GM12878 (cell line): ENCODE data around the gene CCR1.

Experiments used
- BHLHE40 ChIP-seq, 2 experiments: fragments of 450-650 bp in 1 of 2; IDR thresholded peaks; 2 replicates each; pipeline ENCODE4 v1.6.1; 2011 to 2017; ENCODE audit warnings: low read depth in 2 of 2, borderline replicate concordance in 1 of 2, improper control_type of control experiment in 1 of 2, low read length in 1 of 2, mild to moderate bottlenecking in 1 of 2
- CBX3 ChIP-seq: fragments of 200-600 bp; sonication (generic); IDR thresholded peaks from 2 replicates; pipeline ENCODE4 v1.6.1; 2016; ENCODE audit warnings: low read depth, borderline replicate concordance
- CHD1 ChIP-seq: IDR thresholded peaks from 2 replicates; pipeline ENCODE4 v1.6.1; 2012; ENCODE audit warnings: low read depth, low read length, improper control_type of control experiment
- CTCF ChIP-seq, 3 experiments: IDR thresholded peaks in 2 of 3; conservative IDR thresholded peaks in 1 of 3; 2 replicates each; pipeline ENCODE4 v1.5.1; 2011; ENCODE audit warnings: low read depth in 3 of 3, low read length in 3 of 3, mild to moderate bottlenecking in 3 of 3, control low read depth in 2 of 3, moderate library complexity in 2 of 3, inconsistent platforms in 1 of 3, mixed read lengths in 1 of 3; ENCODE audit not compliant: control insufficient read depth in 2 of 3, insufficient read depth in 1 of 3; ENCODE audit errors: extremely low read depth in 1 of 3
- EGR1 ChIP-seq, 2 experiments: IDR thresholded peaks; 1 replicate in 1 of 2; 2 replicates in 1 of 2; pipeline ENCODE4 v1.6.1; 2011 to 2012; ENCODE audit warnings: low read depth in 2 of 2, low read length in 2 of 2, borderline replicate concordance in 1 of 2, mild to moderate bottlenecking in 1 of 2, moderate library complexity in 1 of 2
- ETV6 ChIP-seq, 2 experiments: fragments of 450-650 bp in 1 of 2; IDR thresholded peaks in 1 of 2; conservative IDR thresholded peaks in 1 of 2; 2 replicates each; pipeline ENCODE4 v1.6.1; 2014; ENCODE audit warnings: antibody characterized with exemption in 1 of 2, borderline replicate concordance in 1 of 2, low read depth in 1 of 2, mild to moderate bottlenecking in 1 of 2, moderate library complexity in 1 of 2
- FOXM1 ChIP-seq: IDR thresholded peaks from 2 replicates; pipeline ENCODE4 v1.6.1; 2012; ENCODE audit warnings: low read depth, mild to moderate bottlenecking, inconsistent platforms, low read length, moderate library complexity
- HCFC1 ChIP-seq: fragments of 150-350 bp; IDR thresholded peaks from 2 replicates; pipeline ENCODE4 v1.6.1; 2014; ENCODE audit warnings: low read length
- JUND ChIP-seq: IDR thresholded peaks from 2 replicates; pipeline ENCODE4 v1.6.1; 2012; ENCODE audit warnings: low read depth, mild to moderate bottlenecking, low read length, improper control_type of control experiment, moderate library complexity
- POLR2A ChIP-seq: IDR thresholded peaks from 2 replicates; pipeline ENCODE4 v1.6.1; 2011; ENCODE audit warnings: low read depth, mild to moderate bottlenecking, low read length
- POLR2AphosphoS5 ChIP-seq: IDR thresholded peaks from 2 replicates; pipeline ENCODE4 v1.6.1; 2011; ENCODE audit warnings: mild to moderate bottlenecking, low read length, inconsistent platforms
- RFX5 ChIP-seq: IDR thresholded peaks from 2 replicates; pipeline ENCODE4 v1.6.1; 2011; ENCODE audit warnings: low read depth, low read length, improper control_type of control experiment
- TARDBP ChIP-seq: IDR thresholded peaks from 2 replicates; pipeline ENCODE4 v1.6.1; 2016; ENCODE audit warnings: borderline replicate concordance
- ZBTB33 ChIP-seq: fragments of 450-650 bp; IDR thresholded peaks from 2 replicates; pipeline ENCODE4 v1.6.1; 2017; ENCODE audit warnings: mild to moderate bottlenecking

- no peak for TF ChIP-seq ZBTB33
- no peak for TF ChIP-seq CBX3
- no peak for TF ChIP-seq CHD1
- no peak for TF ChIP-seq ETV6 (conservative IDR thresholded peaks at IDR 0.05 in 1 of 2, IDR thresholded peaks at IDR 0.05 in 1 of 2; ENCODE audit: borderline replicate concordance in 1 of 2, low read depth in 1 of 2)
- no peak for TF ChIP-seq POLR2AphosphoS5
- TF ChIP-seq CTCF (IDR thresholded peaks at IDR 0.05 in 2 of 3, conservative IDR thresholded peaks at IDR 0.05 in 1 of 3; ENCODE audit: control insufficient read depth in 2 of 3, extremely low read depth in 1 of 3, insufficient read depth in 1 of 3, low read depth in 3 of 3, low read length in 3 of 3): no peak
- no peak for TF ChIP-seq EGR1 (IDR thresholded peaks at IDR 0.05; ENCODE audit: borderline replicate concordance in 1 of 2, low read depth in 2 of 2, low read length in 2 of 2)
- TF ChIP-seq POLR2A: no peak
- TF ChIP-seq FOXM1: no peak
- TF ChIP-seq BHLHE40 (IDR thresholded peaks at IDR 0.05; ENCODE audit: borderline replicate concordance in 1 of 2, low read depth in 2 of 2, low read length in 1 of 2): no peak
- no peak for TF ChIP-seq TARDBP
- TF ChIP-seq JUND: no peak
- no peak for TF ChIP-seq RFX5
- no peak for TF ChIP-seq HCFC1
Observed at GRCh38 chr3:46154311-46154710, 53.8 kb downstream of the CCR1 start.
